CD4-positive, alpha-beta T cell (primary cell): ENCODE measurements around the gene CLIC4. TPM values are rescaled to one million over a fixed set of nuclear protein-coding genes. Genes with fewer than 3 reads are reported as not detected.

ENCODE experiments used
- ATAC-seq: fragments of 200-7000 bp; cut with Tn5 transposase; one replicate; pipeline ENCODE4 v1.10.0; 2022; ENCODE audit warnings: mild to moderate bottlenecking; ENCODE audit not compliant: poor library complexity
- CTCF ChIA-PET: fragments of 350-600 bp; sonication (Branson Sonifier 250); formaldehyde crosslinking; loops from one replicate; lab custom pipeline; 2021; ENCODE audit warnings: antibody characterized with exemption, inconsistent platforms; lab: Charles Lee
- POLR2A ChIA-PET: fragments of 350-600 bp; sonication (Branson Sonifier 250); formaldehyde crosslinking; loops from one replicate; lab custom pipeline; 2021; ENCODE audit warnings: antibody characterized with exemption, inconsistent platforms; lab: Charles Lee
- DNase-seq, 14 experiments: peaks; one replicate each; pipeline ENCODE4 v3.0.0-alpha.2; 2013 to 2020; ENCODE audit warnings: mixed read lengths in 2 of 14
- H3K27ac ChIP-seq, 2 donors: one replicate each; pipeline versions ENCODE4 v1.5.1 to v1.7.0; 2013; ENCODE audit warnings: low read length in 2 of 2, low read depth in 1 of 2, mild to moderate bottlenecking in 1 of 2
- H3K27me3 ChIP-seq, 2 experiments: 1 replicate in 1 of 2; 2 replicates in 1 of 2; pipeline versions ENCODE4 v1.6.1 to v1.7.0; 2013; ENCODE audit warnings: low read length in 2 of 2, control low read depth in 1 of 2, mild to moderate bottlenecking in 1 of 2, moderate library complexity in 1 of 2; ENCODE audit not compliant: insufficient read depth in 2 of 2, control insufficient read depth in 1 of 2
- H3K36me3 ChIP-seq: one replicate; pipeline ENCODE4 v1.6.1; 2013; ENCODE audit warnings: low read length, control low read depth; ENCODE audit not compliant: insufficient read depth
- H3K4me1 ChIP-seq: one replicate; pipeline ENCODE4 v1.6.1; 2013; ENCODE audit warnings: low read length, control low read depth; ENCODE audit not compliant: insufficient read depth
- H3K4me3 ChIP-seq: one replicate; pipeline ENCODE4 v1.5.1; 2013; ENCODE audit warnings: mild to moderate bottlenecking, low read length, moderate library complexity
- H3K9me3 ChIP-seq, 2 experiments: 1 replicate in 1 of 2; 2 replicates in 1 of 2; pipeline versions ENCODE4 v1.6.1 to v1.7.0; 2013; ENCODE audit warnings: low read length in 2 of 2, mild to moderate bottlenecking in 2 of 2, control low read depth in 1 of 2, moderate library complexity in 1 of 2; ENCODE audit not compliant: control insufficient read depth in 1 of 2, insufficient read depth in 1 of 2
- H3K27ac Mint-ChIP-seq: one replicate; pipeline ENCODE4 v1.8.0; 2020; ENCODE audit warnings: mixed read lengths
- H3K27me3 Mint-ChIP-seq: one replicate; pipeline ENCODE4 v1.8.0; 2021; ENCODE audit warnings: mixed read lengths
- H3K36me3 Mint-ChIP-seq: one replicate; pipeline ENCODE4 v1.8.0; 2021; ENCODE audit warnings: low read depth, mixed read lengths
- H3K4me1 Mint-ChIP-seq: one replicate; pipeline ENCODE4 v1.8.0; 2021; ENCODE audit warnings: low read depth, mixed read lengths
- H3K4me3 Mint-ChIP-seq: one replicate; pipeline ENCODE4 v1.8.0; 2020; ENCODE audit warnings: mild to moderate bottlenecking, mixed read lengths
- H3K9me3 Mint-ChIP-seq: one replicate; pipeline ENCODE4 v1.8.0; 2020; ENCODE audit warnings: mixed read lengths
- intact Hi-C, 2 experiments: fragments of 100-400 bp; cut with DNase I in 1 of 2; cut with micrococcal nuclease in 1 of 2; formaldehyde crosslinking; loops; one replicate each; pipeline versions ENCODE4 v1.15.1 to v1.9.0; 2023 to 2025; cut with DNase I, micrococcal nuclease
- total RNA-seq, 174 experiments: library from RNA in 2 of 174; stranded (reverse) in 2 of 174; gene quantifications; one replicate each; pipeline ENCODE4 v1.2.3 and lab custom pipeline; 2021 to 2026
- TF ChIP-seq, protein P1 (sequence below): fragments of 200-600 bp; IDR thresholded peaks from one replicate; pipeline ENCODE4 v1.8.0; 2022; ENCODE audit warnings: antibody characterized with exemption, mild to moderate bottlenecking

The CLIC4 gene
- total RNA-seq, 2 experiments from 2014 or later, result 1.1 to 1.3 TPM

DNA sequence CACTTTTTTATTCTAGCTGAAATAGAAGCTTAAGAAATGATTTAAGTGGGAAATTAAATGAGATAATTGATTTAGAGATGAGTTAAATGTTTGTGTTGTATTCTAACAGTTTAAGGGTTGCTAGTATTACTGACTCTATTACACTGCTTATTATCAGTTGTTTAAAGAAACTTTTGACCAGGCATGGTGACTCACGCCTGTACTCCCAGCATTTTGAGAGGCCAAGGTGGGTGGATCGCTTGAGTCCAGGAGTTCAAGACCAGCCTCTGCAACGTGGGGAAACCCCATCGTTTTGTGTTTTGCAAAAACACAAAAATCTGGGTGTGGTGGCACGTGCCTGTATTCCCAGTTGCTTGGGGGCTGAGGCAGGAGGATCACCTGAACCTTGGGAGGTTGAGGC, 14.2 kb downstream of the CLIC4 start:
- Mint-ChIP-seq H3K27ac (no peak overlapping the region), H3K36me3 (no peaks in the 10 kb centered on the region), H3K27me3 (no peaks in the 10 kb centered on the region), H3K4me1 (no peaks in the 10 kb centered on the region), H3K4me3 (no peak overlapping the region), H3K9me3 (no peaks in the 10 kb centered on the region)
- DNase-seq, result no peak
- CTCF ChIA-PET, result no interaction called here
- POLR2A ChIA-PET, result no interaction called here
- H3K36me3 ChIP-seq, result no peaks in the 10 kb centered on the region
- TF ChIP-seq, protein P1, sequence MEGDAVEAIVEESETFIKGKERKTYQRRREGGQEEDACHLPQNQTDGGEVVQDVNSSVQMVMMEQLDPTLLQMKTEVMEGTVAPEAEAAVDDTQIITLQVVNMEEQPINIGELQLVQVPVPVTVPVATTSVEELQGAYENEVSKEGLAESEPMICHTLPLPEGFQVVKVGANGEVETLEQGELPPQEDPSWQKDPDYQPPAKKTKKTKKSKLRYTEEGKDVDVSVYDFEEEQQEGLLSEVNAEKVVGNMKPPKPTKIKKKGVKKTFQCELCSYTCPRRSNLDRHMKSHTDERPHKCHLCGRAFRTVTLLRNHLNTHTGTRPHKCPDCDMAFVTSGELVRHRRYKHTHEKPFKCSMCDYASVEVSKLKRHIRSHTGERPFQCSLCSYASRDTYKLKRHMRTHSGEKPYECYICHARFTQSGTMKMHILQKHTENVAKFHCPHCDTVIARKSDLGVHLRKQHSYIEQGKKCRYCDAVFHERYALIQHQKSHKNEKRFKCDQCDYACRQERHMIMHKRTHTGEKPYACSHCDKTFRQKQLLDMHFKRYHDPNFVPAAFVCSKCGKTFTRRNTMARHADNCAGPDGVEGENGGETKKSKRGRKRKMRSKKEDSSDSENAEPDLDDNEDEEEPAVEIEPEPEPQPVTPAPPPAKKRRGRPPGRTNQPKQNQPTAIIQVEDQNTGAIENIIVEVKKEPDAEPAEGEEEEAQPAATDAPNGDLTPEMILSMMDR, result no peak
- H3K4me3 ChIP-seq, result no peak overlapping the region
- H3K27me3 ChIP-seq, result no peaks in the 10 kb centered on the region
- no peaks in the 10 kb centered on the region for H3K4me1 ChIP-seq
- no peak overlapping the region for H3K27ac ChIP-seq
- intact Hi-C loops, result no loop called here
- ATAC-seq, result no peak
- no peaks in the 10 kb centered on the region for H3K9me3 ChIP-seq

DNA sequence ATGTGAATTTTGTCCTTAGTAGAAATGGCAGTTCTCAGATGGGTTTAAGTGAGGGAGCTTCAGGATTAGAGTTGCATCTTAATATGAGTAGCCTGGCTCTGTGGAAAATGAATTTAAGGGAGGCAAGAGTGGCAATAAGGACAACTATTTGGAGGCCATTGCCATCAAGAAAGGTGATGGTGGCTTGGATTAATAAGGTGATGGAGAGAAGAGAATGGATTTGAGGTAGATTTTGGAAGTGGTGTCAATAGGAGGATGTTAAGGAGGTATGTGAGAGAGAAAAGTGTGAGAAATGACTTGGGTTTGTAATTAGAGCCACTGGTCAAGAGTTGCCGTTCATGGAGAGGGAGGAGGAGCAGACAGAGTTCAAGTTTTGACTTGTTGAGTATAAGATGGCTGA, 16.3 kb downstream of the CLIC4 start:
- H3K9me3 Mint-ChIP-seq, result no peaks in the 10 kb centered on the region

DNA sequence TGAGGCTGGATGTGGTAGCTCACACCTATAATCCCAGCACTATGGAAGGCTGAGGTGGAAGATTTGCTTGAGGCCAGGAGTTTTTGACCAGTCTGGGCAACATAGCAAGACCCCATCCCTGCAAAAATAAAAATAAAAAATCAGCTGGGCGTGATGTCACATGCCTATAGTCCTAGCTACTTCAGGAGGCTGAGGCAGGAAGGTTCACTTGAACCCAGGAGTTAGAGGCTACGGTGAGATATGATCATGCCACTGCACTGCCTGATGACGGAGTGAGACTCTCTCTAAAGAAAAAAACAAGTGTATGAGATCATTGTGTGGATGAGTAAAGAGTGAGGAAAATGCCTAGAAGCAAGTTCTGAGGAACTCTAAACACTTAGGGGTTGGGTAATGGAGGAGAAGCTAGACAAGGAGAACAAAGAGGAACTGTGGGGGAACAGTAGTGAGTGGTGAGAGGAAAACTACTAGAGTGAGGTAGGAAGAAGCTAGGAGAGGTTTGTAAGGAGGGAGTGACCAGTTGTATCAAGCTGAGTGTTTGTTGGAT, 17.0 kb downstream of the CLIC4 start:
- intact Hi-C loops, result no loop called here
- Mint-ChIP-seq H3K27me3 (no peaks in the 10 kb centered on the region), H3K4me3 (no peak overlapping the region), H3K36me3 (no peaks in the 10 kb centered on the region), H3K27ac (no peak overlapping the region), H3K9me3 (no peaks in the 10 kb centered on the region), H3K4me1 (no peaks in the 10 kb centered on the region)
- TF ChIP-seq, protein P1, result no peak
- CTCF ChIA-PET, result no interaction called here
- Histone ChIP-seq H3K36me3 (no peaks in the 10 kb centered on the region), H3K27ac (no peak overlapping the region), H3K9me3 (no peaks in the 10 kb centered on the region), H3K27me3 (no peaks in the 10 kb centered on the region), H3K4me3 (no peak overlapping the region), H3K4me1 (no peaks in the 10 kb centered on the region)
- ATAC-seq, result no peak
- DNase-seq, result peak in 1 of 14 experiments; percentile 42
- POLR2A ChIA-PET, result no interaction called here

More for the DNA sequence above, 16.3 kb downstream of the CLIC4 start:
- TF ChIP-seq, protein P1, result no peak
- Mint-ChIP-seq H3K27ac (no peak overlapping the region), H3K4me3 (no peak overlapping the region), H3K27me3 (no peaks in the 10 kb centered on the region), H3K4me1 (no peaks in the 10 kb centered on the region), H3K36me3 (no peaks in the 10 kb centered on the region)
- H3K36me3 ChIP-seq, result no peaks in the 10 kb centered on the region
- intact Hi-C loops, result no loop called here
- H3K4me3 ChIP-seq, result no peak overlapping the region
- ChIA-PET CTCF (no interaction called here), POLR2A (no interaction called here)
- no peaks in the 10 kb centered on the region for H3K9me3 ChIP-seq
- no peak for DNase-seq
- no peaks in the 10 kb centered on the region for H3K27me3 ChIP-seq
- H3K27ac ChIP-seq, result no peak overlapping the region
- ATAC-seq, result no peak
- no peaks in the 10 kb centered on the region for H3K4me1 ChIP-seq
